Measurements from ENCODE around the gene NIPA2.

GRCh38 chr15:22869856-22870255, 31.4 kb downstream of the NIPA2 start:
- no peak for TF ChIP-seq CTCF (IDR thresholded peaks at IDR 0.05; ENCODE audit: low read depth, low read length, missing input control)
- no peak for TF ChIP-seq EGR1 (IDR thresholded peaks at IDR 0.05; ENCODE audit: low read depth in 2 of 2)
- TF ChIP-seq YY1 (IDR thresholded peaks at IDR 0.05), result no peak
- no peak for TF ChIP-seq JUND (IDR thresholded peaks at IDR 0.05)
- TF ChIP-seq HNF4A (conservative IDR thresholded peaks at IDR 0.05), result no peak
- TF ChIP-seq RAD21 (IDR thresholded peaks at IDR 0.05), result no peak
- TF ChIP-seq RXRA (IDR thresholded peaks at IDR 0.05), result no peak
- TF ChIP-seq GABPA (IDR thresholded peaks at IDR 0.05 in 1 of 2, conservative IDR thresholded peaks at IDR 0.05 in 1 of 2), result no peak
- TF ChIP-seq TAF1 (conservative IDR thresholded peaks at IDR 0.05), result no peak
- no peak for TF ChIP-seq SP1 (IDR thresholded peaks at IDR 0.05)
- no peak for TF ChIP-seq REST (IDR thresholded peaks at IDR 0.05)
- no peak for TF ChIP-seq NR2F2 (IDR thresholded peaks at IDR 0.05)
- TF ChIP-seq, protein P1, sequence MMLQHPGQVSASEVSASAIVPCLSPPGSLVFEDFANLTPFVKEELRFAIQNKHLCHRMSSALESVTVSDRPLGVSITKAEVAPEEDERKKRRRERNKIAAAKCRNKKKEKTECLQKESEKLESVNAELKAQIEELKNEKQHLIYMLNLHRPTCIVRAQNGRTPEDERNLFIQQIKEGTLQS (IDR thresholded peaks at IDR 0.05), result no peak
- TF ChIP-seq HNF4G (IDR thresholded peaks at IDR 0.05), result no peak
